IMR-90 (cell line): Measurements from ENCODE around the gene SPINK4. TPM values are rescaled to one million over a fixed set of nuclear protein-coding genes. Genes with fewer than 3 reads are reported as not detected.

Experiments
- ATAC-seq: fragments of 200-7000 bp; cut with Tn5 transposase; 2 replicates; pipeline ENCODE4 v1.9.1; 2020; ENCODE audit warnings: low read depth, mild to moderate bottlenecking, moderate library complexity
- BruUV-seq: library from RNA; stranded (reverse); fragments of 400-500 nt; replicated peaks from 2 replicates; lab custom pipeline; 2021; lab: Mats Ljungman, UMichigan
- CTCF ChIA-PET: fragments of 300-600 bp; formaldehyde crosslinking; extraction: SDS; loops from one replicate; lab custom pipeline; 2021; ENCODE audit warnings: antibody characterized with exemption; lab: Yijun Ruan, JAX
- POLR2A ChIA-PET: fragments of 300-600 bp; sonication (Branson Sonifier 250); formaldehyde crosslinking; loops from one replicate; lab custom pipeline; 2022; ENCODE audit warnings: antibody characterized with exemption; ENCODE audit not compliant: unreplicated experiment; lab: Charles Lee
- DNase-seq: peaks from one replicate; pipeline ENCODE4 v3.0.0; 2013
- H2AFZ ChIP-seq: replicated peaks from 2 replicates; pipeline ENCODE3; 2013; ENCODE audit warnings: low read length, mild to moderate bottlenecking; ENCODE audit not compliant: poor library complexity
- H2AK5ac ChIP-seq: 2 replicates; pipeline ENCODE4 v1.6.1; 2013; ENCODE audit warnings: low read depth, low read length, inconsistent platforms
- H2AK9ac ChIP-seq: replicated peaks from 2 replicates; pipeline ENCODE3; 2013; ENCODE audit warnings: mild to moderate bottlenecking, low read depth, low read length, moderate library complexity; ENCODE audit not compliant: poor library complexity
- H2BK120ac ChIP-seq: 2 replicates; pipeline ENCODE4 v1.6.1; 2013; ENCODE audit warnings: low read depth, low read length, inconsistent platforms
- H2BK15ac ChIP-seq: 3 replicates; pipeline ENCODE4 v1.6.1; 2013; ENCODE audit warnings: low read depth, low read length, inconsistent platforms
- H2BK20ac ChIP-seq: 2 replicates; pipeline ENCODE4 v1.6.1; 2013; ENCODE audit warnings: low read depth, mild to moderate bottlenecking, inconsistent platforms, low read length, moderate library complexity
- H2BK5ac ChIP-seq: 2 replicates; pipeline ENCODE4 v1.6.1; 2013; ENCODE audit warnings: mild to moderate bottlenecking, low read depth, low read length, inconsistent platforms; ENCODE audit not compliant: poor library complexity, severe bottlenecking
- H3K14ac ChIP-seq: replicated peaks from 2 replicates; pipeline ENCODE4 v1.6.1; 2013; ENCODE audit warnings: low read depth, low read length, inconsistent platforms
- H3K18ac ChIP-seq: 2 replicates; pipeline ENCODE4 v1.6.1; 2013; ENCODE audit warnings: low read depth, low read length, control low read depth
- H3K23ac ChIP-seq: 2 replicates; pipeline ENCODE4 v1.6.1; 2013; ENCODE audit warnings: low read depth, low read length, inconsistent platforms
- H3K27ac ChIP-seq: 2 replicates; pipeline ENCODE4 v1.5.1; 2013; ENCODE audit warnings: mild to moderate bottlenecking, control low read depth, low read length; ENCODE audit not compliant: insufficient read depth
- H3K27me3 ChIP-seq: 2 replicates; pipeline ENCODE4 v1.6.1; 2013; ENCODE audit warnings: low read length; ENCODE audit not compliant: control insufficient read depth, insufficient read depth
- H3K36me3 ChIP-seq: 2 replicates; pipeline ENCODE4 v1.6.1; 2013; ENCODE audit warnings: low read length, mixed read lengths; ENCODE audit not compliant: control insufficient read depth, insufficient read depth
- H3K4ac ChIP-seq: 2 replicates; pipeline ENCODE4 v1.6.1; 2013; ENCODE audit warnings: low read depth, low read length, inconsistent platforms
- H3K4me1 ChIP-seq: 2 replicates; pipeline ENCODE4 v1.6.1; 2013; ENCODE audit warnings: low read length, mixed read lengths; ENCODE audit not compliant: control insufficient read depth, insufficient read depth
- H3K4me2 ChIP-seq: 2 replicates; pipeline ENCODE4 v1.6.1; 2013; ENCODE audit warnings: low read depth, mild to moderate bottlenecking, control low read depth, low read length, moderate library complexity
- H3K4me3 ChIP-seq: 2 replicates; pipeline ENCODE4 v1.5.1; 2013; ENCODE audit warnings: low read depth, mild to moderate bottlenecking, control low read depth, low read length, moderate library complexity; ENCODE audit not compliant: insufficient read depth
- H3K56ac ChIP-seq: 2 replicates; pipeline ENCODE4 v1.6.1; 2013; ENCODE audit warnings: low read length, inconsistent platforms; ENCODE audit not compliant: insufficient read depth; ENCODE audit errors: extremely low read depth
- H3K79me1 ChIP-seq, 2 experiments: 2 replicates each; pipeline ENCODE4 v1.6.1; 2013; ENCODE audit warnings: low read length in 2 of 2, inconsistent platforms in 1 of 2, low read depth in 1 of 2
- H3K9ac ChIP-seq: 2 replicates; pipeline ENCODE4 v1.6.1; 2013; ENCODE audit warnings: low read depth, low read length, control low read depth
- H3K9me1 ChIP-seq: 2 replicates; pipeline ENCODE4 v1.6.1; 2013; ENCODE audit warnings: low read length, inconsistent platforms; ENCODE audit not compliant: insufficient read depth
- H3K9me3 ChIP-seq: 2 replicates; pipeline ENCODE4 v1.6.1; 2013; ENCODE audit warnings: low read length; ENCODE audit not compliant: control insufficient read depth, insufficient read depth
- H4K20me1 ChIP-seq: 2 replicates; pipeline ENCODE4 v1.6.1; 2013; ENCODE audit warnings: low read length, inconsistent platforms; ENCODE audit not compliant: insufficient read depth
- H4K5ac ChIP-seq: 2 replicates; pipeline ENCODE4 v1.6.1; 2013; ENCODE audit warnings: mild to moderate bottlenecking, low read depth, low read length, control low read depth
- H4K8ac ChIP-seq, 2 experiments: 2 replicates each; pipeline ENCODE4 v1.6.1; 2013; ENCODE audit warnings: low read depth in 2 of 2, low read length in 2 of 2, control low read depth in 1 of 2, inconsistent platforms in 1 of 2
- H4K91ac ChIP-seq: 2 replicates; pipeline ENCODE4 v1.6.1; 2013; ENCODE audit warnings: low read depth, low read length, inconsistent platforms; ENCODE audit not compliant: insufficient read depth
- MAFK ChIP-seq: IDR thresholded peaks from 2 replicates; pipeline ENCODE4 v1.6.1; 2012; ENCODE audit warnings: low read depth, low read length, improper control_type of control experiment
- MAZ ChIP-seq: IDR thresholded peaks from 2 replicates; pipeline ENCODE4 v1.6.1; 2012; ENCODE audit warnings: low read depth, mild to moderate bottlenecking, low read length, improper control_type of control experiment, moderate library complexity, borderline replicate concordance
- dilution Hi-C: fragments of 300-500 bp; cut with HindIII; formaldehyde crosslinking; loops from one replicate; pipeline ENCODE4 v1.14.3; 2018; ENCODE audit warnings: low sequenced_read_pairs; ENCODE audit not compliant: unreplicated experiment
- in situ Hi-C: fragments of 300-500 bp; cut with MboI; formaldehyde crosslinking; loops from 3 replicates; pipeline ENCODE4 v1.14.3; 2019; ENCODE audit warnings: low sequenced_read_pairs, inconsistent platforms, mixed read lengths
- intact Hi-C: fragments of 100-400 bp; cut with micrococcal nuclease; formaldehyde crosslinking; loops from 2 replicates; pipeline ENCODE4 v1.10.0; 2022
- polyA plus RNA-seq, 3 experiments: library from polyadenylated mRNA; depleted of rRNA; stranded (reverse); fragments of >200 nt; gene quantifications; 2 replicates each; pipeline ENCODE4 v1.2.3, GENCODE V29; 2012; ENCODE audit warnings: low replicate concordance in 1 of 3
- total RNA-seq: library from RNA; depleted of rRNA; stranded (reverse); fragments of >200 nt; gene quantifications from 2 replicates; pipeline ENCODE4 v1.2.3, GENCODE V29; 2012

Gene SPINK4
- total and polyA plus RNA-seq, 2 of the 4 experiments (the other 2 are of a cell fraction), result not detected

DNA sequence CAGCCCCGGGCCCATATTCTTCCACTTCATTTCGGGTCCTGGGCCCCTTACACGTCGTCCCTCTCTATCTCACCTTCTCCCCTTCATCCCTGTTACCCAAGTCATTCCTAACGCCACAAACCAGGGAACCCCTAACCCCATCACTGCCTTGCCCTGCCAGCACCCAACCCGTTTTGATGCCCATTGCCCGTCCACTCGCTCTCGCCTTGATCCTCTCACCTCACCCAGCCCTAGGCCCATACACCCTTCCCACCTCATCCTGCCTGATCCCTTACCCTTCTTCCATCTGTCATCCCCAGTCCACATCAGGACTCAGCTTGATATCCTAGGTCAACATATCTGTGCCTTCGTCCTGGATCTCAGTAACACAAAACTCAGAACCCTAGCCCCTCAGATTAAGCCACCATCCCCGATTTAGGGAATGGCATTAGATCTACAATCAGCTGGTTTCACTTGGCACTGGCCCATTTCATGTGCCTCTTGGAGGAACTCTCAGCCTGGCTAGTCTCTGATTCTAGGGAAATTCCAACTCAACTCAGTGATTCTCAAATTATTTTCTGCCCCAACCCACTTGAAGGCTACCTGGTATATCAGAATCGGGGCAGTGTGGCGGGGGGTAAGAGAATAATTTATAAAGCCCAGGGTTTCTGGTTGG is 25.4 kb downstream of the SPINK4 start (continued):
- TF ChIP-seq MAFK, result no peak

DNA sequence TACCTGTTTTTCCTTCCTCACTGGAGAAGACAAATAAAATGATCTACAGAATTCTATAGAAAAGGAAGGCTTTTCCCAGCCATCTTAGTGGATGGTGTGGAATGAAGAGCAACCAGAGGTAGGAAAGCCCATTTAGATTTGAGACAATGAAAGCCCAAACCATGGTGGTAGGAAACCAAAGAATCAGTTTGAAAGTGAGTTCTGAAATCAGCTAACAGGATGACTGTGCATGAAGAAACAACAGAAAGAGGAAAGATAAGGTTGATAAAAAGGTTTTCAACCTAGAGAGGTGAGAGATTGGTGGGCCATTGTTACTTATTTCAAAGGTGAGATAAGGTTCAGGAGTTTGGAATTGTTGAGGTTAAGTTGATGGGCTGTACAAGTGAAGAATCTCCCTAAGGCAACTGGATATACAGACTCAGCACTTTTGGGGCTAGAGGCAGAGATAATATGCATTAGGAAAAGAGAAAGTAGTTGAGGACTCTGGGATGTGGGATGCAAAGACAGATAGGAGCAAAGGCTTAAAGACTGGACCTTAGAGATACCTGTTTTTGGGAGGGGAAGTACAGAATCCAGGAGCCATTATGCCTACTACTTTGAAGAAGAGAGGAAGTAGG is 27.3 kb downstream of the SPINK4 start:
- no peak overlapping the region for H3K56ac ChIP-seq
- no peak overlapping the region for H3K14ac ChIP-seq
- no peak overlapping the region for H2AK9ac ChIP-seq
- ATAC-seq (no peak), DNase-seq (no peak)
- no peak overlapping the region for H3K27ac ChIP-seq
- H3K18ac ChIP-seq, result no peak overlapping the region
- ChIA-PET CTCF (no interaction called here), POLR2A (no interaction called here)
- no peak overlapping the region for H2BK20ac ChIP-seq
- H3K36me3 ChIP-seq, result peaks cover 16% of the 10 kb centered on the region
- no peak overlapping the region for H2BK5ac ChIP-seq
- H3K4ac ChIP-seq, result no peak overlapping the region
- intact Hi-C loops, result no loop called here
- H3K4me2 ChIP-seq, result no peak overlapping the region
- H3K4me3 ChIP-seq, result no peak overlapping the region
- H2AFZ ChIP-seq, result no peak overlapping the region
- H4K8ac ChIP-seq, result no peak overlapping the region
- peaks cover 9% of the 10 kb centered on the region for H4K20me1 ChIP-seq
- TF ChIP-seq MAZ (no peak), MAFK (peak; percentile 50)
- H3K4me1 ChIP-seq, result peaks cover 10% of the 10 kb centered on the region
- no peak overlapping the region for H2AK5ac ChIP-seq
- no peak overlapping the region for H2BK120ac ChIP-seq
- no TSS peak for BruUV-seq
- in situ Hi-C loops, result no loop called here
- no peaks in the 10 kb centered on the region for H3K9me3 ChIP-seq
- H3K9ac ChIP-seq, result no peak overlapping the region
- dilution Hi-C loops, result no loop called here
- no peak overlapping the region for H4K91ac ChIP-seq
- H3K23ac ChIP-seq, result no peak overlapping the region
- H2BK15ac ChIP-seq, result no peak overlapping the region
- H4K5ac ChIP-seq, result no peak overlapping the region
- H3K27me3 ChIP-seq, result no peaks in the 10 kb centered on the region
- H3K9me1 ChIP-seq, result peaks cover 5% of the 10 kb centered on the region; the same call in 1 of the 2 replicates
- H3K79me1 ChIP-seq, result peaks cover 28 to 50% of the 10 kb centered on the region in 2 experiments
